SK-N-SH treated with all-trans-retinoic acid at 6 μM for 48 hours (cell line): ENCODE measurements around the gene TFEB.

Source experiments
- ATAC-seq: fragments of 200-7000 bp; cut with Tn5 transposase; 3 replicates; pipeline ENCODE4 v1.9.1; 2020; ENCODE audit warnings: mild to moderate bottlenecking, moderate library complexity
- ARNTL ChIP-seq: fragments of 450-650 bp; formaldehyde crosslinking; IDR thresholded peaks from 2 replicates; pipeline ENCODE4 v1.5.0; 2020; ENCODE audit warnings: low read depth, mild to moderate bottlenecking, moderate library complexity, borderline replicate concordance
- BACH2 ChIP-seq: fragments of 250-450 bp; sonication (Bioruptor Pico); IDR thresholded peaks from 2 replicates; pipeline ENCODE4 v1.9.0; 2021; ENCODE audit warnings: mild to moderate bottlenecking, borderline replicate concordance
- CREB5 ChIP-seq: fragments of 250-450 bp; sonication (Bioruptor Pico); IDR thresholded peaks from 2 replicates; pipeline ENCODE4 v1.5.1; 2020; ENCODE audit warnings: low read depth, mild to moderate bottlenecking, moderate library complexity
- CSDC2 ChIP-seq: fragments of 250-450 bp; sonication (Bioruptor Pico); IDR thresholded peaks from 2 replicates; pipeline ENCODE4 v1.5.0; 2020; ENCODE audit warnings: mild to moderate bottlenecking, moderate library complexity
- CSRNP3 ChIP-seq: fragments of 250-450 bp; sonication (Bioruptor Pico); IDR thresholded peaks from 2 replicates; pipeline ENCODE4 v1.5.1; 2021; ENCODE audit warnings: mild to moderate bottlenecking, moderate library complexity
- ESRRG ChIP-seq: fragments of 250-450 bp; sonication (Bioruptor Pico); IDR thresholded peaks from 2 replicates; pipeline ENCODE4 v1.6.1; 2021; ENCODE audit warnings: mild to moderate bottlenecking
- GLIS3 ChIP-seq: fragments of 250-450 bp; sonication (Bioruptor Pico); IDR thresholded peaks from 2 replicates; pipeline ENCODE4 v1.5.0; 2020; ENCODE audit warnings: mild to moderate bottlenecking, moderate library complexity
- ISL1 ChIP-seq: fragments of 250-450 bp; sonication (Bioruptor Pico); IDR thresholded peaks from 2 replicates; pipeline ENCODE4 v2.1.2; 2022; ENCODE audit warnings: mild to moderate bottlenecking, moderate library complexity
- OSR1 ChIP-seq: fragments of 250-450 bp; sonication (Bioruptor Pico); IDR thresholded peaks from 2 replicates; pipeline ENCODE4 v1.8.0; 2022; ENCODE audit warnings: moderate library complexity, mild to moderate bottlenecking, inconsistent platforms
- PATZ1 ChIP-seq: fragments of 250-450 bp; sonication (Bioruptor Pico); IDR thresholded peaks from 2 replicates; pipeline ENCODE4 v1.8.0; 2020; ENCODE audit warnings: mild to moderate bottlenecking, moderate library complexity, borderline replicate concordance
- PPARA ChIP-seq: fragments of 250-450 bp; sonication (Bioruptor Pico); IDR thresholded peaks from 2 replicates; pipeline ENCODE4 v1.5.0; 2020; ENCODE audit warnings: mild to moderate bottlenecking, borderline replicate concordance
- RARB ChIP-seq: fragments of 250-450 bp; sonication (Bioruptor Pico); IDR thresholded peaks from 2 replicates; pipeline ENCODE4 v1.8.0; 2021; ENCODE audit warnings: mild to moderate bottlenecking, moderate library complexity
- SNAI2 ChIP-seq: fragments of 250-450 bp; sonication (Bioruptor Pico); IDR thresholded peaks from 2 replicates; pipeline ENCODE4 v1.5.0; 2020; ENCODE audit warnings: mild to moderate bottlenecking, moderate library complexity
- TCF4 ChIP-seq: fragments of 250-450 bp; sonication (Bioruptor Pico); IDR thresholded peaks from 2 replicates; pipeline ENCODE4 v1.8.0; 2021; ENCODE audit warnings: mild to moderate bottlenecking, moderate library complexity, borderline replicate concordance
- TOX ChIP-seq: fragments of 250-450 bp; sonication (Bioruptor Pico); IDR thresholded peaks from 2 replicates; pipeline ENCODE4 v1.8.0; 2021; ENCODE audit warnings: mild to moderate bottlenecking, moderate library complexity, borderline replicate concordance
- ZC3H10 ChIP-seq: fragments of 250-450 bp; sonication (Bioruptor Pico); IDR thresholded peaks from 2 replicates; pipeline ENCODE4 v1.5.1; 2021; ENCODE audit warnings: mild to moderate bottlenecking, moderate library complexity
- ZFP3 ChIP-seq: fragments of 250-450 bp; sonication (Bioruptor Pico); IDR thresholded peaks from 2 replicates; pipeline ENCODE4 v1.5.0; 2020; ENCODE audit warnings: mild to moderate bottlenecking, moderate library complexity
- ZFP30 ChIP-seq: fragments of 450-650 bp; formaldehyde crosslinking; IDR thresholded peaks from 2 replicates; pipeline ENCODE4 v1.5.0; 2022; ENCODE audit warnings: mild to moderate bottlenecking, moderate library complexity
- ZNF565 ChIP-seq: fragments of 450-650 bp; formaldehyde crosslinking; conservative IDR thresholded peaks from 2 replicates; pipeline ENCODE4 v1.5.0; 2020; ENCODE audit warnings: low read depth, mild to moderate bottlenecking, moderate library complexity
- ZNF70 ChIP-seq: fragments of 450-650 bp; formaldehyde crosslinking; IDR thresholded peaks from 2 replicates; pipeline ENCODE4 v1.5.0; 2020; ENCODE audit warnings: mild to moderate bottlenecking, moderate library complexity
- ZNF8 ChIP-seq: fragments of 450-650 bp; formaldehyde crosslinking; IDR thresholded peaks from 2 replicates; pipeline ENCODE4 v1.5.0; 2020; ENCODE audit warnings: mild to moderate bottlenecking, moderate library complexity
- TF ChIP-seq, protein P1 (sequence below): fragments of 250-450 bp; sonication (Bioruptor Pico); IDR thresholded peaks from 2 replicates; pipeline ENCODE4 v1.8.0; 2021; ENCODE audit warnings: low read depth, mild to moderate bottlenecking, moderate library complexity, borderline replicate concordance
- TF ChIP-seq, protein P2 (sequence below): fragments of 250-450 bp; sonication (Bioruptor Pico); IDR thresholded peaks from 2 replicates; pipeline ENCODE4 v1.5.0; 2020; ENCODE audit warnings: mild to moderate bottlenecking, moderate library complexity

Gene TFEB

DNA sequence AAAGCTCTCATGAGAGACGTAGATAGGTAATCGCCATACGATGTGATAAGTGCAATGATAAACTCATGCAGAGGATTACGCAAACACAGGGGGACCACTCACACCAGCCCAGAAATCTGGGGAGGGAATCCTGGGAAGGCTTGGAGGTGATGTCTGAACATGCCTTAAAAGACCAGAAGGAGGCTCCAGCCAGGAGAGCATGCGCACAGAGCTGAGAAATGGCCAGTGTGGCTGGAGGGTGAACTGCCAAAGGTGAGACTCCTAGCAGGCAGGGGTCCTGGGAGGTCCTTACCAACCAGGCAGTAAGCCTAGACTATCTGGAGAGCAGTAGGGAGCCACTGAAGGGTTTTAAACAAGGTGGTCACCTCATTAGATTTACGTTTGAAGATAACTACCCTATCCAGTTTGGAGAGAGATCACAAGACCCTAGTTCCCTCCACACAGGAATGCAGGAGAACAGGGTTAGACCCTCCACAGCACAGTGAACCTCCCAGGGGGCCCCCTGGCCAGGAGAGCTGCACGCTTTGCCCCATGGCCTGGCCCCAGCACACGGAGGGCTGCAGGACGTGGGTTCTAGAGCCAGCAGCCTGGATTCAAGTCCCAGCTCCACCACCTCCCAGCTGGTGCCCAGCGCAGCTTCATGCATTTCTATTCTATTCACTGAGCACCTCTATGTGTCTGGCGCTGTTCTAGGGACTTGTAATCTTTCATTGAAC, 84.0 kb downstream of the TFEB start:
- TF ChIP-seq CSDC2 (CRISPR knock-in tag) (no peak), ZFP30 (no peak), PATZ1 (CRISPR knock-in tag) (no peak), TCF4 (CRISPR knock-in tag) (no peak), GLIS3 (CRISPR knock-in tag) (no peak), ZNF8 (no peak), CREB5 (no peak), ISL1 (CRISPR knock-in tag) (no peak), ZFP3 (CRISPR knock-in tag) (no peak), SNAI2 (no peak), ARNTL (CRISPR knock-in tag) (no peak)
- TF ChIP-seq, all 23 proteins: peak for 0
- ATAC-seq, result no peak

- no peak for ATAC-seq
- no peak for TF ChIP-seq ZNF70
- no peak for TF ChIP-seq ZNF565
- TF ChIP-seq ZFP3 (CRISPR knock-in tag), result no peak
- TF ChIP-seq, protein P1, sequence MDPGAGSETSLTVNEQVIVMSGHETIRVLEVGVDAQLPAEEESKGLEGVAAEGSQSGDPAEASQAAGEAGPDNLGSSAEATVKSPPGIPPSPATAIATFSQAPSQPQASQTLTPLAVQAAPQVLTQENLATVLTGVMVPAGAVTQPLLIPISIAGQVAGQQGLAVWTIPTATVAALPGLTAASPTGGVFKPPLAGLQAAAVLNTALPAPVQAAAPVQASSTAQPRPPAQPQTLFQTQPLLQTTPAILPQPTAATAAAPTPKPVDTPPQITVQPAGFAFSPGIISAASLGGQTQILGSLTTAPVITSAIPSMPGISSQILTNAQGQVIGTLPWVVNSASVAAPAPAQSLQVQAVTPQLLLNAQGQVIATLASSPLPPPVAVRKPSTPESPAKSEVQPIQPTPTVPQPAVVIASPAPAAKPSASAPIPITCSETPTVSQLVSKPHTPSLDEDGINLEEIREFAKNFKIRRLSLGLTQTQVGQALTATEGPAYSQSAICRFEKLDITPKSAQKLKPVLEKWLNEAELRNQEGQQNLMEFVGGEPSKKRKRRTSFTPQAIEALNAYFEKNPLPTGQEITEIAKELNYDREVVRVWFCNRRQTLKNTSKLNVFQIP (CRISPR knock-in tag), result no peak
- TF ChIP-seq CREB5, result no peak
- no peak for TF ChIP-seq PPARA
- TF ChIP-seq CSDC2 (CRISPR knock-in tag), result no peak
- TF ChIP-seq ESRRG (CRISPR knock-in tag), result no peak
- TF ChIP-seq SNAI2, result no peak
- TF ChIP-seq, protein P2, sequence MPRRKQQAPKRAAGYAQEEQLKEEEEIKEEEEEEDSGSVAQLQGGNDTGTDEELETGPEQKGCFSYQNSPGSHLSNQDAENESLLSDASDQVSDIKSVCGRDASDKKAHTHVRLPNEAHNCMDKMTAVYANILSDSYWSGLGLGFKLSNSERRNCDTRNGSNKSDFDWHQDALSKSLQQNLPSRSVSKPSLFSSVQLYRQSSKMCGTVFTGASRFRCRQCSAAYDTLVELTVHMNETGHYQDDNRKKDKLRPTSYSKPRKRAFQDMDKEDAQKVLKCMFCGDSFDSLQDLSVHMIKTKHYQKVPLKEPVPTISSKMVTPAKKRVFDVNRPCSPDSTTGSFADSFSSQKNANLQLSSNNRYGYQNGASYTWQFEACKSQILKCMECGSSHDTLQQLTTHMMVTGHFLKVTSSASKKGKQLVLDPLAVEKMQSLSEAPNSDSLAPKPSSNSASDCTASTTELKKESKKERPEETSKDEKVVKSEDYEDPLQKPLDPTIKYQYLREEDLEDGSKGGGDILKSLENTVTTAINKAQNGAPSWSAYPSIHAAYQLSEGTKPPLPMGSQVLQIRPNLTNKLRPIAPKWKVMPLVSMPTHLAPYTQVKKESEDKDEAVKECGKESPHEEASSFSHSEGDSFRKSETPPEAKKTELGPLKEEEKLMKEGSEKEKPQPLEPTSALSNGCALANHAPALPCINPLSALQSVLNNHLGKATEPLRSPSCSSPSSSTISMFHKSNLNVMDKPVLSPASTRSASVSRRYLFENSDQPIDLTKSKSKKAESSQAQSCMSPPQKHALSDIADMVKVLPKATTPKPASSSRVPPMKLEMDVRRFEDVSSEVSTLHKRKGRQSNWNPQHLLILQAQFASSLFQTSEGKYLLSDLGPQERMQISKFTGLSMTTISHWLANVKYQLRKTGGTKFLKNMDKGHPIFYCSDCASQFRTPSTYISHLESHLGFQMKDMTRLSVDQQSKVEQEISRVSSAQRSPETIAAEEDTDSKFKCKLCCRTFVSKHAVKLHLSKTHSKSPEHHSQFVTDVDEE (CRISPR knock-in tag), result no peak
- TF ChIP-seq ARNTL (CRISPR knock-in tag), result no peak
- TF ChIP-seq RARB (CRISPR knock-in tag), result no peak
- no peak for TF ChIP-seq BACH2
- TF ChIP-seq ZFP30, result no peak
- no peak for TF ChIP-seq CSRNP3 (CRISPR knock-in tag)
- TF ChIP-seq GLIS3 (CRISPR knock-in tag), result no peak
- no peak for TF ChIP-seq ZC3H10 (CRISPR knock-in tag)
- TF ChIP-seq OSR1 (CRISPR knock-in tag), result no peak
- TF ChIP-seq TOX (CRISPR knock-in tag), result no peak
Observed at GRCh38 chr6:41650120-41650519, 85.3 kb downstream of the TFEB start.
